Measurements from ENCODE around the gene PARD6G. TPM values are rescaled to one million over a fixed set of nuclear protein-coding genes. Genes with fewer than 3 reads are reported as not detected.

Gene PARD6G
- total RNA-seq, 1 experiment from 2014 or later = 5.4 TPM

DNA sequence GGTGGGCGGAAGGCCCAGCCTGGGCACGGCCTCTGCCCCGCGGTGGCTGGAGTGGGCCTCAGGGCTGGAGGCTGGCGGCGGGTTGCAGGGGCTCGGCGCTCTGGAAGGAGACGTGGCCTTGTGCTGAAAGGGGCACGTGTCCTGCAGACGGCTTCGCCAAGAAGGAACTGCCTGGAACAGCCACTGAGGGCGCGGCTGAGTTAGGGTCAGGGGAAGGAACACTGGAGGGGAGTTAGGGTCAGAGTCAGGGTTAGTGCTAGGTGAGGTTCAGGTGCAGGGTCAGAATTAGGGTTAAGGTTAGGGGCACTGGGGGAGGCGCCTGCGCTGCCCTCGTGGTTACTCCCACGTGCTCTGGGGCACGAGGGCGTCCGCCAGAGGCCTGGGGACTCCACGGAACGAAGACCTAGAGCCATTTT is 139.2 kb downstream of the PARD6G start:
- Histone ChIP-seq H3K9me2 (replicated peaks; ENCODE audit: low read length) (no peaks in the 10 kb centered on the region), H3K9me3 (ENCODE audit: low read length) (no peaks in the 10 kb centered on the region), H3K4me1 (ENCODE audit: insufficient read depth, low read length) (peaks cover 10% of the 10 kb centered on the region; the same call in 1 of the 2 replicates), H4K20me1 (ENCODE audit: low read length) (peaks cover 28% of the 10 kb centered on the region), H3K4me2 (ENCODE audit: low read length) (no peak overlapping the region), H3K27me3 (ENCODE audit: low read length) (no peaks in the 10 kb centered on the region), H2AFZ (ENCODE audit: low read length) (no peak overlapping the region), H3K4me3 (ENCODE audit: low read length) (no peak overlapping the region), H3K9ac (ENCODE audit: low read length) (no peak overlapping the region), H3K79me2 (ENCODE audit: low read length) (peaks cover 36% of the 10 kb centered on the region), H3K36me3 (ENCODE audit: low read depth, low read length) (peaks cover 9% of the 10 kb centered on the region), H3F3A (ENCODE audit: low read length, unreplicated experiment) (no peaks in the 10 kb centered on the region), H3K27ac (ENCODE audit: low read length) (no peak overlapping the region)
- DNase-seq (no peak), ATAC-seq (no peak)
- POLR2A ChIA-PET (ENCODE audit: unreplicated experiment) = interaction anchor here (0.5 kb wide), 1 partner anchor 15 kb away, joined by 3 read pairs; no protein-coding TSS in a partner anchor
- BruUV-seq (replicated peaks) = no TSS peak
- CTCF ChIA-PET = no interaction called here
- TF ChIP-seq, protein P1, sequence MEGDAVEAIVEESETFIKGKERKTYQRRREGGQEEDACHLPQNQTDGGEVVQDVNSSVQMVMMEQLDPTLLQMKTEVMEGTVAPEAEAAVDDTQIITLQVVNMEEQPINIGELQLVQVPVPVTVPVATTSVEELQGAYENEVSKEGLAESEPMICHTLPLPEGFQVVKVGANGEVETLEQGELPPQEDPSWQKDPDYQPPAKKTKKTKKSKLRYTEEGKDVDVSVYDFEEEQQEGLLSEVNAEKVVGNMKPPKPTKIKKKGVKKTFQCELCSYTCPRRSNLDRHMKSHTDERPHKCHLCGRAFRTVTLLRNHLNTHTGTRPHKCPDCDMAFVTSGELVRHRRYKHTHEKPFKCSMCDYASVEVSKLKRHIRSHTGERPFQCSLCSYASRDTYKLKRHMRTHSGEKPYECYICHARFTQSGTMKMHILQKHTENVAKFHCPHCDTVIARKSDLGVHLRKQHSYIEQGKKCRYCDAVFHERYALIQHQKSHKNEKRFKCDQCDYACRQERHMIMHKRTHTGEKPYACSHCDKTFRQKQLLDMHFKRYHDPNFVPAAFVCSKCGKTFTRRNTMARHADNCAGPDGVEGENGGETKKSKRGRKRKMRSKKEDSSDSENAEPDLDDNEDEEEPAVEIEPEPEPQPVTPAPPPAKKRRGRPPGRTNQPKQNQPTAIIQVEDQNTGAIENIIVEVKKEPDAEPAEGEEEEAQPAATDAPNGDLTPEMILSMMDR (conservative IDR thresholded peaks at IDR 0.05; ENCODE audit: low read depth, low read length) = no peak
- no peak for TF ChIP-seq EZH2phosphoT487 (IDR thresholded peaks at IDR 0.05; ENCODE audit: borderline replicate concordance, low read length)
- no peak for TF ChIP-seq EZH2 (IDR thresholded peaks at IDR 0.05; ENCODE audit: low read length, unreplicated experiment)
- intact Hi-C loops (cut with micrococcal nuclease) = loop anchor here (2.0 kb wide), 1 partner anchor 75 kb away; no protein-coding TSS in a partner anchor

DNA sequence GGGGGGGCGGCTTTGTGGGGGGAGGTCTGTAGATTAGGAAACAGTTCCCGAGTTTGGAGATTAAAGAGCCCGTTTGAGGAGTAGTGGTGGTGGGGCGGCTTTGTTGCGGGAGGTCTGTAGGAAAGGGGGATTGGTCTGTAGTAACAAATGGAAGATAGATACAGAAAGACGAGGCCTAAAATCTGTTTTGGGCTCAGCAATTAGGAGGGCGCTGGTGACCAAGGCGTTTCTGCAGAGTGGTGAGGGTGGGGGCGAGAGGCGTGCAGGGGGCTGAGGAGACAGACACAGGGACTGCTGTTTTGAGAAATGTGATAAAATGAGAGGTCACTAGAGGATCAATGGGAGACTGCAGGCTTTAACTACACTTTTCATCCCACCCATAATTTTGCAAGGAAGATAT is 139.9 kb downstream of the PARD6G start:
- Histone ChIP-seq H3K27me3 (ENCODE audit: low read length) (no peaks in the 10 kb centered on the region), H3K9me3 (ENCODE audit: low read length) (no peaks in the 10 kb centered on the region), H4K20me1 (ENCODE audit: low read length) (peaks cover 24% of the 10 kb centered on the region), H3K4me3 (ENCODE audit: low read length) (no peak overlapping the region), H3K36me3 (ENCODE audit: low read depth, low read length) (peaks cover 9% of the 10 kb centered on the region), H3K9me2 (replicated peaks; ENCODE audit: low read length) (no peaks in the 10 kb centered on the region), H3K4me2 (ENCODE audit: low read length) (no peak overlapping the region), H3F3A (ENCODE audit: low read length, unreplicated experiment) (no peaks in the 10 kb centered on the region), H3K9ac (ENCODE audit: low read length) (no peak overlapping the region), H2AFZ (ENCODE audit: low read length) (no peak overlapping the region), H3K27ac (ENCODE audit: low read length) (no peak overlapping the region), H3K4me1 (ENCODE audit: insufficient read depth, low read length) (peaks cover 10% of the 10 kb centered on the region; the same call in 1 of the 2 replicates), H3K79me2 (ENCODE audit: low read length) (peaks cover 29% of the 10 kb centered on the region)
- TF ChIP-seq EZH2phosphoT487 (IDR thresholded peaks at IDR 0.05; ENCODE audit: borderline replicate concordance, low read length) = no peak
- TF ChIP-seq EZH2 (IDR thresholded peaks at IDR 0.05; ENCODE audit: low read length, unreplicated experiment) = no peak
- TF ChIP-seq, protein P1 (conservative IDR thresholded peaks at IDR 0.05; ENCODE audit: low read depth, low read length) = no peak
- ChIA-PET CTCF (no interaction called here), POLR2A (ENCODE audit: unreplicated experiment) (interaction anchor here (0.6 kb wide), 1 partner anchor 223 kb away, joined by 5 read pairs; no protein-coding TSS in a partner anchor)
- no TSS peak for BruUV-seq (replicated peaks)
- no peak for ATAC-seq
- DNase-seq = no peak
- intact Hi-C loops (cut with micrococcal nuclease) = no loop called here

Other genes starting within 250 kb of the PARD6G start
- gene RBFA, start 213.1 kb downstream of the PARD6G start, total RNA-seq (2014; rRNA removed) = 38.9 and 50.7 TPM in 2 replicates
- 23.2 and 25.2 TPM in 2 replicates for gene ADNP2, start 138.3 kb downstream of the PARD6G start, total RNA-seq (2014; rRNA removed)

All from PC-3 (cell line).